Hepatocyte (in vitro differentiated cells): ENCODE data around the gene FAM83E. TPM values are rescaled to one million over a fixed set of nuclear protein-coding genes. Genes with fewer than 3 reads are reported as not detected.

ENCODE experiments used
- DNase-seq: peaks from one replicate; pipeline ENCODE4 v3.0.0-alpha.2; 2016; ENCODE audit warnings: low spot score
- H2AFZ ChIP-seq: fragments of 200-600 bp; sonication (generic); 2 replicates; pipeline ENCODE4 v1.6.0; 2016; ENCODE audit warnings: antibody characterized with exemption, mild to moderate bottlenecking
- H3K27ac ChIP-seq: fragments of 200-600 bp; sonication (generic); 2 replicates; pipeline ENCODE4 v1.5.1; 2016; ENCODE audit warnings: mild to moderate bottlenecking
- H3K27me3 ChIP-seq: fragments of 200-600 bp; sonication (generic); 2 replicates; pipeline ENCODE4 v1.6.1; 2016
- H3K36me3 ChIP-seq: fragments of 200-600 bp; sonication (generic); replicated peaks from 2 replicates; pipeline ENCODE4 v1.5.1; 2016; ENCODE audit warnings: low read depth; ENCODE audit not compliant: insufficient read depth
- H3K4me1 ChIP-seq: fragments of 200-600 bp; sonication (generic); 2 replicates; pipeline ENCODE4 v1.5.1; 2016; ENCODE audit warnings: mild to moderate bottlenecking, moderate library complexity; ENCODE audit not compliant: insufficient read depth
- H3K4me2 ChIP-seq: fragments of 200-600 bp; sonication (generic); 2 replicates; pipeline ENCODE4 v1.6.0; 2016
- H3K4me3 ChIP-seq: fragments of 200-600 bp; sonication (generic); 2 replicates; pipeline ENCODE4 v1.5.1; 2016; ENCODE audit warnings: mild to moderate bottlenecking
- H3K79me2 ChIP-seq: fragments of 200-600 bp; sonication (generic); 2 replicates; pipeline ENCODE4 v1.6.0; 2017; ENCODE audit warnings: mild to moderate bottlenecking
- H3K9me2 ChIP-seq: fragments of 200-600 bp; sonication (generic); replicated peaks from 2 replicates; pipeline ENCODE4 v1.6.0; 2017; ENCODE audit warnings: mild to moderate bottlenecking; ENCODE audit not compliant: insufficient read depth
- H3K9me3 ChIP-seq: fragments of 200-600 bp; sonication (generic); 2 replicates; pipeline ENCODE4 v1.5.1; 2016; ENCODE audit warnings: low read depth, mild to moderate bottlenecking
- H4K20me1 ChIP-seq: fragments of 200-600 bp; sonication (generic); 2 replicates; pipeline ENCODE4 v1.6.0; 2016; ENCODE audit warnings: mild to moderate bottlenecking; ENCODE audit not compliant: insufficient read depth, poor library complexity, severe bottlenecking
- CTCF ChIP-seq: fragments of 200-600 bp; sonication (generic); IDR thresholded peaks from 2 replicates; pipeline ENCODE4 v1.5.1; 2016; ENCODE audit warnings: antibody characterized with exemption, mild to moderate bottlenecking; ENCODE audit not compliant: poor library complexity
- EZH2 ChIP-seq: fragments of 200-600 bp; sonication (generic); IDR thresholded peaks from 2 replicates; pipeline ENCODE4 v1.6.1; 2016; ENCODE audit warnings: antibody characterized with exemption, mild to moderate bottlenecking, borderline replicate concordance
- EZH2phosphoT487 ChIP-seq: fragments of 200-600 bp; sonication (generic); IDR thresholded peaks from one replicate; pipeline ENCODE4 v1.6.1; 2018; ENCODE audit warnings: antibody characterized with exemption, mild to moderate bottlenecking, low read depth, moderate library complexity; ENCODE audit not compliant: unreplicated experiment, severe bottlenecking
- WGBS: methylation state at CpG from one replicate; pipeline ENCODE4 v1.1.6; 2016; ENCODE audit warnings: low lambda C conversion rate; ENCODE audit errors: missing lambda C conversion rate; 5-methylcytosine and 5-hydroxymethylcytosine counted together
- polyA plus RNA-seq: library from polyadenylated mRNA; unstranded; fragments of >200 nt; fragmentation: Nextera tagmentation; extraction: Ambion mirVana; gene quantifications from 2 replicates; pipeline ENCODE4 v1.2.1, GENCODE V29; 2016
- total RNA-seq: library from RNA; depleted of rRNA; stranded (reverse); fragments of >200 nt; gene quantifications from 2 replicates; pipeline ENCODE4 v1.2.3, GENCODE V29; 2014

Gene FAM83E
- total and polyA plus RNA-seq, 2 experiments from 2014 or later = 12.4 to 22.2 TPM

DNA sequence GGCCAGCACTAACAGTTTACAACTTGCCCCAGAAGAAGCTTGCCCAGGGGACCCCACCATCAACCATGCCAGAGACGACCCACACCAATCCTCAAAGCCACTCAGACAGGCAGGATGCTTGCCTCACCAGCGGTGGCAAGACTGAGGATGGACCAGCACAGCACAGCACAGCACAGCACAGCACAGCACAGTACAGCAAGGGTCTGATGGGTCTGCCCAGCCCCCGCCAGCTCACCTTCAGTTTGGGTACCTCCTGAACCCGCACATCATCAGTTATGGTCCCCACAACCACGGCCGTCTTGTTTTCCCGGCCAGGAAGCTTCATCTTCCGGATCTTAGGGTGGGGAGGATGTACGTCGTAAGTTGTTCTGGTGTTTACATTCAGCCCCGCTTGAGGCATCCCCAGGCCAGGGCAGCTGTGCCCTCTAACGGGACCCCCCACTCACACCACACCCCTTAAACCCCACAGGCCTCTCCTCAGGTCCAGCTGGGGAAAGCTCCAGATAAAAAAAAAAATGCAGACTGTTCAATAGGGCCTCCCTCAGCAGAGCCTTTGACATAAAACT lies 1.7 kb upstream of the FAM83E start:
- peak overlapping the region; percentile 86 for H3K27ac ChIP-seq
- peaks cover 29% of the 10 kb centered on the region for H3K4me1 ChIP-seq
- H3K79me2 ChIP-seq = peaks cover 40% of the 10 kb centered on the region
- TF ChIP-seq CTCF = no peak
- TF ChIP-seq EZH2phosphoT487 = no peak
- no peak for TF ChIP-seq EZH2
- H3K27me3 ChIP-seq = no peaks in the 10 kb centered on the region
- H3K9me3 ChIP-seq = no peaks in the 10 kb centered on the region
- no peak for DNase-seq
- H3K9me2 ChIP-seq = no peaks in the 10 kb centered on the region
- WGBS = 85% methylated on average over 12 of the region's 12 CpGs
- H3K36me3 ChIP-seq = no peaks in the 10 kb centered on the region
- H4K20me1 ChIP-seq = peaks cover 34% of the 10 kb centered on the region
- H2AFZ ChIP-seq = no peak overlapping the region
- no peak overlapping the region for H3K4me3 ChIP-seq
- H3K4me2 ChIP-seq = peak overlapping the region; percentile 99

- Histone ChIP-seq H3K27ac (peak overlapping the region; percentile 86), H3K4me1 (peaks cover 29% of the 10 kb centered on the region), H3K9me3 (no peaks in the 10 kb centered on the region), H3K4me2 (peak overlapping the region; percentile 99), H4K20me1 (peaks cover 34% of the 10 kb centered on the region), H3K27me3 (no peaks in the 10 kb centered on the region), H3K79me2 (peaks cover 40% of the 10 kb centered on the region), H3K4me3 (no peak overlapping the region), H3K36me3 (no peaks in the 10 kb centered on the region), H3K9me2 (no peaks in the 10 kb centered on the region), H2AFZ (no peak overlapping the region)
- DNase-seq = peak; percentile 3
- WGBS = 96% methylated on average over 16 of the region's 16 CpGs
- TF ChIP-seq CTCF (no peak), EZH2phosphoT487 (no peak), EZH2 (no peak)
These were observed 1.2 kb upstream of the FAM83E start for GRCh38 chr19:48616041-48616436.

GRCh38 chr19:48615231-48616040 lies 560 bp upstream of the FAM83E start:
- WGBS = 84% methylated on average over 18 of the region's 19 CpGs
- Histone ChIP-seq H4K20me1 (peaks cover 34% of the 10 kb centered on the region), H3K9me3 (no peaks in the 10 kb centered on the region), H3K27ac (peak overlapping the region; percentile 86), H3K79me2 (peaks cover 40% of the 10 kb centered on the region), H3K4me3 (no peak overlapping the region), H3K9me2 (no peaks in the 10 kb centered on the region), H3K4me1 (peaks cover 29% of the 10 kb centered on the region), H2AFZ (no peak overlapping the region), H3K36me3 (no peaks in the 10 kb centered on the region), H3K27me3 (no peaks in the 10 kb centered on the region), H3K4me2 (peak overlapping the region; percentile 99)
- TF ChIP-seq EZH2phosphoT487 (no peak), EZH2 (no peak), CTCF (no peak)
- peak; percentile 6 for DNase-seq
